ENCODE measurements around the gene BLOC1S4.
"Not testable (repeated sequence)": the region's sequence is repeated elsewhere in the genome, so short reads cannot be mapped to it uniquely, and the experiment has no call there.

- TF ChIP-seq, protein P1, sequence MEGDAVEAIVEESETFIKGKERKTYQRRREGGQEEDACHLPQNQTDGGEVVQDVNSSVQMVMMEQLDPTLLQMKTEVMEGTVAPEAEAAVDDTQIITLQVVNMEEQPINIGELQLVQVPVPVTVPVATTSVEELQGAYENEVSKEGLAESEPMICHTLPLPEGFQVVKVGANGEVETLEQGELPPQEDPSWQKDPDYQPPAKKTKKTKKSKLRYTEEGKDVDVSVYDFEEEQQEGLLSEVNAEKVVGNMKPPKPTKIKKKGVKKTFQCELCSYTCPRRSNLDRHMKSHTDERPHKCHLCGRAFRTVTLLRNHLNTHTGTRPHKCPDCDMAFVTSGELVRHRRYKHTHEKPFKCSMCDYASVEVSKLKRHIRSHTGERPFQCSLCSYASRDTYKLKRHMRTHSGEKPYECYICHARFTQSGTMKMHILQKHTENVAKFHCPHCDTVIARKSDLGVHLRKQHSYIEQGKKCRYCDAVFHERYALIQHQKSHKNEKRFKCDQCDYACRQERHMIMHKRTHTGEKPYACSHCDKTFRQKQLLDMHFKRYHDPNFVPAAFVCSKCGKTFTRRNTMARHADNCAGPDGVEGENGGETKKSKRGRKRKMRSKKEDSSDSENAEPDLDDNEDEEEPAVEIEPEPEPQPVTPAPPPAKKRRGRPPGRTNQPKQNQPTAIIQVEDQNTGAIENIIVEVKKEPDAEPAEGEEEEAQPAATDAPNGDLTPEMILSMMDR (IDR thresholded peaks at IDR 0.05): not testable (repeated sequence)
- not testable (repeated sequence) for TF ChIP-seq POLR2A (IDR thresholded peaks at IDR 0.05)
These were observed 9.5 kb downstream of the BLOC1S4 start for GRCh38 chr4:6725427-6725961.
